CD8-positive, alpha-beta memory T cell (primary cell): ENCODE measurements around the gene ACOX3. TPM values are rescaled to one million over a fixed set of nuclear protein-coding genes. Genes with fewer than 3 reads are reported as not detected.
A peak's percentile ranks its signal among the peaks of the same experiment; 100 is the strongest.

Source experiments
- CTCF ChIA-PET: fragments of 350-600 bp; sonication (Branson Sonifier 250); formaldehyde crosslinking; loops from one replicate; lab custom pipeline; 2021; ENCODE audit warnings: antibody characterized with exemption; lab: Charles Lee
- POLR2A ChIA-PET: fragments of 350-600 bp; sonication (Branson Sonifier 250); formaldehyde crosslinking; loops from one replicate; lab custom pipeline; 2021; ENCODE audit warnings: antibody characterized with exemption; lab: Charles Lee
- DNase-seq, 5 donors: peaks; one replicate each; pipeline versions ENCODE4 v3.0.0 to v3.0.0-alpha.2; 2020 to 2022; ENCODE audit warnings: mixed read lengths in 1 of 5
- H3K27ac ChIP-seq: one replicate; pipeline ENCODE4 v1.7.0; 2013; ENCODE audit warnings: low read depth, mild to moderate bottlenecking, low read length, moderate library complexity
- H3K27me3 ChIP-seq: 2 replicates; pipeline ENCODE4 v1.7.0; 2013; ENCODE audit warnings: low read length, mild to moderate bottlenecking; ENCODE audit not compliant: insufficient read depth, poor library complexity, severe bottlenecking
- H3K36me3 ChIP-seq: 2 replicates; pipeline ENCODE4 v1.7.0; 2013; ENCODE audit warnings: mild to moderate bottlenecking, low read length, moderate library complexity; ENCODE audit not compliant: insufficient read depth
- H3K4me1 ChIP-seq: 2 replicates; pipeline ENCODE4 v1.7.0; 2013; ENCODE audit warnings: mild to moderate bottlenecking, low read length, moderate library complexity; ENCODE audit not compliant: insufficient read depth
- H3K4me3 ChIP-seq: 2 replicates; pipeline ENCODE4 v1.7.0; 2013; ENCODE audit warnings: mild to moderate bottlenecking, low read length
- H3K9me3 ChIP-seq: 2 replicates; pipeline ENCODE4 v1.7.0; 2013; ENCODE audit warnings: mild to moderate bottlenecking, low read length
- H3K27ac Mint-ChIP-seq, 8 donors: one replicate each; pipeline ENCODE4 v1.8.0; 2020 to 2021; ENCODE audit warnings: mixed read lengths in 8 of 8, mild to moderate bottlenecking in 6 of 8, inconsistent platforms in 3 of 8, moderate library complexity in 3 of 8
- H3K27me3 Mint-ChIP-seq, 2 donors: one replicate each; pipeline ENCODE4 v1.8.0; 2020 to 2021; ENCODE audit warnings: mixed read lengths in 2 of 2, mild to moderate bottlenecking in 1 of 2, moderate library complexity in 1 of 2
- H3K36me3 Mint-ChIP-seq, 3 donors: one replicate each; pipeline ENCODE4 v1.8.0; 2020 to 2021; ENCODE audit warnings: mixed read lengths in 3 of 3, inconsistent platforms in 1 of 3, mild to moderate bottlenecking in 1 of 3
- H3K4me1 Mint-ChIP-seq, 3 donors: one replicate each; pipeline ENCODE4 v1.8.0; 2020 to 2021; ENCODE audit warnings: mixed read lengths in 3 of 3, inconsistent platforms in 1 of 3, mild to moderate bottlenecking in 1 of 3
- H3K4me3 Mint-ChIP-seq, 7 donors: one replicate each; pipeline ENCODE4 v1.8.0; 2020 to 2021; ENCODE audit warnings: mixed read lengths in 7 of 7, mild to moderate bottlenecking in 6 of 7, moderate library complexity in 4 of 7, inconsistent platforms in 2 of 7
- H3K9me3 Mint-ChIP-seq, 5 donors: one replicate each; pipeline ENCODE4 v1.8.0; 2020 to 2022; ENCODE audit warnings: mixed read lengths in 5 of 5, mild to moderate bottlenecking in 3 of 5, moderate library complexity in 2 of 5, inconsistent platforms in 1 of 5
- polyA plus RNA-seq: library from polyadenylated mRNA; unstranded; fragments of 300-500 nt; fragmentation: Illumina TruSeq; gene quantifications from one replicate; pipeline ENCODE4 v1.2.3, GENCODE V29; 2021
- total RNA-seq, 2 experiments: library from RNA; stranded (reverse); gene quantifications; one replicate each; pipeline ENCODE4 v1.2.3, GENCODE V29; 2021

ACOX3 gene
- total and polyA plus RNA-seq, 3 experiments from 2014 or later: 14.2 to 24.9 (median 22.3) TPM

DNA sequence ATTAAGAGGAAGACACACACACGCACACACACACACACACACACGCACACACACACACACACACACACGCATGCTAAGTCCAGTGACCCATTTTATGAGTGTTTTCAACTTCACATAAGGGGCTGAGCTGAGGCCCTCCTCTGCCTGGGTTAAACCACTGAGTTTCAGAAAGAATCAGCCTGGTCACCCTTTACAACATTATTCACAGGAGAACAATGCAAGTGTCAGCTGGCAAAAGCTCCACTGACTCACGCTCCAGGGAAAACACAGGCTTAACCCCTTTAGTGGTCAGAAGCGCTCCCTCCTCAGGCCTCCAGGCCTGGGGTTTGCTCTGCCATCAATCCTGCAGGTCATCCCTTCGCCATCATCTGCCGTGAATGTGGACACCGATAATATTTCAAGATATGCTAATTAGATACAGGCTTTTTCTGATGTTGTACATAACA, 46.9 kb downstream of the ACOX3 start:
- CTCF ChIA-PET: no interaction called here
- POLR2A ChIA-PET: no interaction called here
- Mint-ChIP-seq H3K4me1 (no peaks in the 10 kb centered on the region), H3K4me3 (no peak overlapping the region), H3K36me3 (peaks cover 0 to 79% (median 12%) of the 10 kb centered on the region in 3 donors), H3K27me3 (no peaks in the 10 kb centered on the region), H3K27ac (no peak overlapping the region), H3K9me3 (no peaks in the 10 kb centered on the region)
- Histone ChIP-seq H3K36me3 (peaks cover 8% of the 10 kb centered on the region), H3K9me3 (no peaks in the 10 kb centered on the region), H3K27ac (no peak overlapping the region), H3K27me3 (no peaks in the 10 kb centered on the region), H3K4me3 (no peak overlapping the region), H3K4me1 (no peaks in the 10 kb centered on the region)
- DNase-seq: no peak

DNA sequence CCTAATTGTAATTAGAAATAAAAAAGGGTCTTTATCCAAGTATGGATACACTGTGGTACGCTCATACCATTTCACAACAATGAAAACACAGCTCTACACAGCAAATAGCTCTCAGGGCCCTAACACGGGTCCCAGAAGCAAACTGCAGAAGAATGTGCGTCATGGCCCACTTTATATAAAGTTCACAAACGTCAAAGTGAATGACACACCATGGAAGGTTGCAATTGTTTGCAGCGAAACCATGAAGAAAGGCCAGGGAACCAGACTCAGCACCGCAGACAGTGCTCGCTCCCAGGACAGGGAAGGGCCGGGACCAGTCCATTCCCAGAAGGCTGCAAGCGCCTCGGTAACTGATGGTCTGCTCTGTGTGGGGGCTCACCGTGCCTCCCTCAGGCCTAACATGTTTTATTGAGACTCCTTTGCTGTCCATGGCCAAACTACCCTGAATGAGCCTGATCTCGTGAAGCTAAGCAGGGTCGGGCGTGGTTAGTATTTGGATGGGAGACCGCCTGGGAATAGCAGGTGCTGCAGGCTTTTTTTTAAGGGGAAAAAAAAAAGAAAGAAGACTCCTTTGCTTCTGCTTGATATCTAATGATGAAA, 47.8 kb downstream of the ACOX3 start:
- Histone ChIP-seq H3K4me1 (no peaks in the 10 kb centered on the region), H3K4me3 (no peak overlapping the region), H3K27ac (no peak overlapping the region), H3K27me3 (no peaks in the 10 kb centered on the region), H3K36me3 (peaks cover 8% of the 10 kb centered on the region), H3K9me3 (no peaks in the 10 kb centered on the region)
- Mint-ChIP-seq H3K4me1 (no peaks in the 10 kb centered on the region), H3K27ac (peak overlapping the region in 2 of 8 donors; percentile 33 to 58), H3K9me3 (no peaks in the 10 kb centered on the region), H3K27me3 (no peaks in the 10 kb centered on the region), H3K36me3 (peaks cover 0 to 82% (median 12%) of the 10 kb centered on the region in 3 donors), H3K4me3 (no peak overlapping the region)
- DNase-seq: peak in 1 of 5 donors; percentile 38
- POLR2A ChIA-PET: no interaction called here
- CTCF ChIA-PET: no interaction called here

- H3K27me3 ChIP-seq: no peaks in the 10 kb centered on the region
- Mint-ChIP-seq H3K27ac (peak overlapping the region in 1 of 8 donors; percentile 83), H3K4me1 (no peaks in the 10 kb centered on the region), H3K9me3 (no peaks in the 10 kb centered on the region), H3K36me3 (peaks cover 0 to 83% (median 14%) of the 10 kb centered on the region in 3 donors), H3K4me3 (no peak overlapping the region), H3K27me3 (no peaks in the 10 kb centered on the region)
- H3K36me3 ChIP-seq: peaks cover 8% of the 10 kb centered on the region
- H3K4me1 ChIP-seq: no peaks in the 10 kb centered on the region
- H3K4me3 ChIP-seq: no peak overlapping the region
- DNase-seq: no peak
- ChIA-PET CTCF (no interaction called here), POLR2A (no interaction called here)
- H3K27ac ChIP-seq: no peak overlapping the region
- no peaks in the 10 kb centered on the region for H3K9me3 ChIP-seq
These were observed 48.6 kb downstream of the ACOX3 start for GRCh38 chr4:8391972-8392371.

- H3K36me3 ChIP-seq: peaks cover 8% of the 10 kb centered on the region
- Mint-ChIP-seq H3K27me3 (no peaks in the 10 kb centered on the region), H3K9me3 (no peaks in the 10 kb centered on the region), H3K4me3 (no peak overlapping the region), H3K27ac (peak overlapping the region in 1 of 8 donors; percentile 12), H3K4me1 (no peaks in the 10 kb centered on the region), H3K36me3 (peaks cover 0 to 80% (median 14%) of the 10 kb centered on the region in 3 donors)
- no peak overlapping the region for H3K4me3 ChIP-seq
- no peaks in the 10 kb centered on the region for H3K4me1 ChIP-seq
- POLR2A ChIA-PET: no interaction called here
- CTCF ChIA-PET: no interaction called here
- no peak overlapping the region for H3K27ac ChIP-seq
- no peaks in the 10 kb centered on the region for H3K27me3 ChIP-seq
- no peaks in the 10 kb centered on the region for H3K9me3 ChIP-seq
- no peak for DNase-seq
These were observed 49.5 kb downstream of the ACOX3 start for GRCh38 chr4:8391071-8391470.

DNA sequence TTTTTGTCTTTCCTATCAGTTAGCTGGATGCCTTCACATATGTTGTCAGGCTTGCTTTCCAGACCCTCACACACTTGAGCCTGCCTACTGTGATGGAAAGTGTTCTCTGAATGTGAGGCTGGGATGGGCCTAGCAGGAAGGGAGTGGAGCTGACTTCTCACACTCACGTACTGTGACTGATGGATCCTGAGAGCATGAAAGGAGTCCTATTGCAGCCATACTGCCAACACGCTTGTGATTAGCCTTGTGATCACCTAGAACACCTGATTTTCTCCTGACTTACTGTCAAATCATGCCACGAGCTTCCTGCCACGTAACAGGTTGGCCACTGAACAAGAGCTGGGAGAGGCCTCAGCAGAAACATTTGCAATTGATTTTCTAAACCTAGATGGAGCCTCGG, 49.9 kb downstream of the ACOX3 start:
- no peak for DNase-seq
- Mint-ChIP-seq H3K4me1 (no peaks in the 10 kb centered on the region), H3K27me3 (no peaks in the 10 kb centered on the region), H3K36me3 (peaks cover 0 to 80% (median 13%) of the 10 kb centered on the region in 3 donors), H3K9me3 (no peaks in the 10 kb centered on the region), H3K27ac (no peak overlapping the region), H3K4me3 (no peak overlapping the region)
- ChIA-PET POLR2A (no interaction called here), CTCF (no interaction called here)
- Histone ChIP-seq H3K27me3 (no peaks in the 10 kb centered on the region), H3K36me3 (peaks cover 3% of the 10 kb centered on the region), H3K9me3 (no peaks in the 10 kb centered on the region), H3K4me3 (no peak overlapping the region), H3K27ac (no peak overlapping the region), H3K4me1 (no peaks in the 10 kb centered on the region)

DNA sequence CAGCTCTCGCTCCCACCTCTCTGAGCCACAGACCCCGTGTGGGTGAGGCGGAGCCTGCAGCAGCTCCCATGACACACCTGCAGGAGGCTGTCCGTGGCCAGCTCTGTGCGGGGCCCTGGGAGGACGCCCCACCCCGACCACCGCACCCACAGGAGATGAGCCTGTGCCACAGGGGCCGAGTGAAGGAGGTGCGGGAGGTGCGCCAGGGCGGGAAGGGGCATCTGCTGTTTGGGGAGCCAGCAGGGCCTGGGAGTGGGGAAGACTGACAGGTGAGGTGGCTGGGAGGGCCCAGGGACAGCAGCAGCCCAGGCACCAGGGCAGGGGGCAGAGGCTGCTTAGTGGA, 52.0 kb downstream of the ACOX3 start:
- H3K9me3 Mint-ChIP-seq: peaks cover 0 to 1% (median 0%) of the 10 kb centered on the region in 5 donors
- Histone ChIP-seq H3K4me1 (no peaks in the 10 kb centered on the region), H3K4me3 (no peak overlapping the region), H3K27me3 (no peaks in the 10 kb centered on the region), H3K36me3 (peaks cover 3% of the 10 kb centered on the region), H3K27ac (no peak overlapping the region), H3K9me3 (no peaks in the 10 kb centered on the region)
- peaks cover 0 to 77% (median 17%) of the 10 kb centered on the region in 3 donors for H3K36me3 Mint-ChIP-seq
- H3K4me3 Mint-ChIP-seq: no peak overlapping the region
- ChIA-PET POLR2A (no interaction called here), CTCF (no interaction called here)
- no peaks in the 10 kb centered on the region for H3K4me1 Mint-ChIP-seq
- no peak overlapping the region for H3K27ac Mint-ChIP-seq
- no peak for DNase-seq
- no peaks in the 10 kb centered on the region for H3K27me3 Mint-ChIP-seq

DNA sequence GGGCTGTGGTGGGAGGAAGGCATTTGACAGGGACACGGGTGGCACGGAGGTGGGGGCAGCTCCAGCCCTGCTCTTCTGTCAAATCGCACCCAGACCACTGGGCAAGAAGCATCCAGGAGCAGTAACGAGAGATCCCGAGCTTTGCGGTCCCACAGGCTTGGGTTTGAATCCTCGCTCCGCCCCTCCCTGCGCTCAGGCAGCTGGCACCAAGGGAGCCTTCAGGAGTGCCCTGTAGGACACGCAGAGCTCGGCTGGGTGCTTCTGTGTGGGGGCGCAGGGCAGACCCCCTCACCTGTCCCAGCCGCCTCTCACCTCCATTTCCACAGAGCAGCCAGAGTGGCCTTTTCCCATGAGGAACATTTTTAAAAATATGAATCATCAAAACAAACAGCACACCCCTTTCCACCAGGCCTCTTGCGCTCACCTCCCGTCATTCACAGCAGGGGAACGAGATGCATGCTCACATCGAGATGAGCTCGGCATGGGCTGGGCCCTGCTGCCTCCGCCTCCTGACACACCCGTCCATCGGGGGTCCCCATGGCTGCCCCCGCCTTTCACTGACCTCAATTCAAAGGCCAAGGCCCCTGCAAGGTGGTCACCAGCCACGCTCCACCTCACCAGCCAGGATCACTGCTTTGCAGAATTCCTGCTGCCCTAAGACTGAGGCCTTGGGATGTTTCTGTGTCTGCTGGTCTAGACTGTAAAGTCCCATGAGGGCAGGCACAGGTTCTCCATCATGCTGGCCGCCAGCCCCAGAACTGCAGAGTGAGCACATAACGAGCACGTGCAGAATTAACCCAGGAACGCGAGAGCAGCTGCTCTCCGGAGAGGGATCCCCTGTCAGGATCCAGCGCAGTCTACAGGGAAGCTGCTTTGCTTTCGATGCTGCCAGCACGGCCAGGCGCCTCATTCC, 52.7 kb downstream of the ACOX3 start:
- no peak overlapping the region for H3K4me3 ChIP-seq
- H3K27me3 ChIP-seq: no peaks in the 10 kb centered on the region
- H3K4me1 Mint-ChIP-seq: no peaks in the 10 kb centered on the region
- no peaks in the 10 kb centered on the region for H3K4me1 ChIP-seq
- H3K9me3 Mint-ChIP-seq: peaks cover 0 to 1% (median 0%) of the 10 kb centered on the region in 5 donors
- H3K27me3 Mint-ChIP-seq: no peaks in the 10 kb centered on the region
- peak overlapping the region in 1 of 8 donors; percentile 51 for H3K27ac Mint-ChIP-seq
- no peaks in the 10 kb centered on the region for H3K9me3 ChIP-seq
- peaks cover 3% of the 10 kb centered on the region for H3K36me3 ChIP-seq
- ChIA-PET CTCF (no interaction called here), POLR2A (no interaction called here)
- H3K27ac ChIP-seq: no peak overlapping the region
- no peak overlapping the region for H3K4me3 Mint-ChIP-seq
- peaks cover 0 to 75% (median 17%) of the 10 kb centered on the region in 3 donors for H3K36me3 Mint-ChIP-seq
- DNase-seq: no peak

DNA sequence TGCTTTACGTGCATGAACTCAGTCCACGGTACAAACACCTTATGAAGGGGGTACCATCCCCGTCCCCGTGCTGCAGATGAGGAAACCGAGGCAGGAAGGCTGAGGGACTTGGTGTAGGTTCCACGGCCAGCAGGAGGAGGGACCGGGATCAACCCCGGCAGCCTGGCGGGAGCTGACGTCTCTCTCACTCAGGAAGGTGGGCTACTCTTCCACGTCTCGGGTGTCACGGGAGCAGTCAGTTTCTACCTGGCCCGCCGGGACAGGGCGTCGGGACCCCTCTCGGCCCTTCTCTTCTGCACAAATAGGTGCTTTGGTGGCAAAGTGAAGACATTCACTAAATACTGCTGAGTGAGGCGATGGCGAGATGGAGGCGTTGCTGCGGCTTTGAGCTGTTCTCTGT, 53.3 kb downstream of the ACOX3 start:
- no peak overlapping the region for H3K27ac ChIP-seq
- H3K4me3 ChIP-seq: no peak overlapping the region
- H3K27me3 ChIP-seq: no peaks in the 10 kb centered on the region
- H3K27me3 Mint-ChIP-seq: no peaks in the 10 kb centered on the region
- ChIA-PET POLR2A (no interaction called here), CTCF (no interaction called here)
- H3K4me1 Mint-ChIP-seq: no peaks in the 10 kb centered on the region
- H3K4me3 Mint-ChIP-seq: no peak overlapping the region
- peaks cover 0 to 69% (median 12%) of the 10 kb centered on the region in 3 donors for H3K36me3 Mint-ChIP-seq
- peaks cover 3% of the 10 kb centered on the region for H3K36me3 ChIP-seq
- no peaks in the 10 kb centered on the region for H3K9me3 ChIP-seq
- H3K27ac Mint-ChIP-seq: peak overlapping the region in 1 of 8 donors; percentile 51
- H3K4me1 ChIP-seq: no peaks in the 10 kb centered on the region
- DNase-seq: no peak
- H3K9me3 Mint-ChIP-seq: peaks cover 0 to 1% (median 0%) of the 10 kb centered on the region in 5 donors
